Ovary (tissue), 9 donors: Measurements from ENCODE around the gene RAET1G. TPM values are rescaled to one million over a fixed set of nuclear protein-coding genes. Genes with fewer than 3 reads are reported as not detected.
A peak's percentile ranks its signal among the peaks of the same experiment; 100 is the strongest.
"Not testable (repeated sequence)": the region's sequence is repeated elsewhere in the genome, so short reads cannot be mapped to it uniquely, and the experiment has no call there.

ENCODE experiments used
- DNase-seq, 5 donors: peaks; one replicate each; pipeline ENCODE4 v3.0.0-alpha.2; 2019 to 2020
- H3K27ac ChIP-seq, 2 donors: fragments of 200-600 bp; one replicate each; pipeline versions ENCODE4 v1.5.1 to v1.8.0; 2019 to 2022
- H3K27me3 ChIP-seq: fragments of 200-600 bp; one replicate; pipeline ENCODE4 v1.8.0; 2022
- H3K36me3 ChIP-seq: fragments of 200-600 bp; sonication (generic); one replicate; pipeline ENCODE4 v1.5.1; 2019
- H3K4me1 ChIP-seq: one replicate; pipeline ENCODE4 v1.8.1; 2013; ENCODE audit warnings: mild to moderate bottlenecking, moderate library complexity; ENCODE audit not compliant: insufficient read depth
- H3K4me3 ChIP-seq: fragments of 200-600 bp; sonication (generic); one replicate; pipeline ENCODE4 v1.5.1; 2017
- H3K9me3 ChIP-seq, 2 donors: fragments of 200-600 bp in 1 of 2; sonication (generic) in 1 of 2; one replicate each; pipeline versions ENCODE4 v1.5.1 to v1.8.1; 2013 to 2019; ENCODE audit warnings: mild to moderate bottlenecking in 1 of 2, moderate library complexity in 1 of 2
- EP300 ChIP-seq: sonication (generic); formaldehyde crosslinking; IDR thresholded peaks from one replicate; pipeline ENCODE4 v1.6.1; 2017; ENCODE audit warnings: antibody characterized with exemption
- POLR2A ChIP-seq: fragments of 450-650 bp; IDR thresholded peaks from one replicate; pipeline ENCODE4 v1.6.1; 2017; ENCODE audit warnings: antibody characterized with exemption, mild to moderate bottlenecking, moderate library complexity
- WGBS, 3 donors: extraction: QIAGEN DNeasy Blood & Tissue Kit in 1 of 3; methylation state at CpG; one replicate each; pipeline versions ENCODE4 v1.1.5 to v1.1.7; 2013 to 2017; 5-methylcytosine and 5-hydroxymethylcytosine counted together
- intact Hi-C, 4 donors: fragments of 100-400 bp; cut with DNase I; formaldehyde crosslinking; loops; one replicate each; pipeline versions ENCODE4 v1.11.0 to v1.15.1; 2022 to 2023
- polyA plus RNA-seq, 2 donors: library from polyadenylated mRNA; stranded (reverse); fragments of 200-250 nt in 1 of 2; fragments of 350-450 nt in 1 of 2; fragmentation: Illumina TruSeq in 1 of 2; extraction: RNeasy Lipid Tissue Mini Kit (QIAGEN cat#74804) in 1 of 2; gene quantifications; one replicate each; pipeline ENCODE4 v1.2.3, GENCODE V29; 2013 to 2014
- total RNA-seq, 7 donors: library from RNA; depleted of rRNA in 2 of 7; stranded (reverse); fragments of >200 nt in 2 of 7; fragmentation: NEBNext Ultra II Directional in 3 of 7; extraction: Animal tissue kit (Norgen Biotek cat#: 25700) in 3 of 7; gene quantifications; one replicate each; pipeline versions ENCODE4 v1.1.0 to v1.2.4, GENCODE V29; 2016 to 2023
- TF ChIP-seq, protein P1 (sequence below), 3 donors: fragments of 450-650 bp in 2 of 3; fragments of 200-600 bp in 1 of 3; IDR thresholded peaks; one replicate each; pipeline versions ENCODE4 v1.5.1 to v1.8.0; 2016 to 2022; ENCODE audit warnings: antibody characterized with exemption in 3 of 3, mild to moderate bottlenecking in 1 of 3
- donor health status: DM: no; HTN: no; CAD: no; lungs with moderate emphysema.
- donor health status: DM: no; HTN: no; CAD: no.
- donor health status: Bipolar disorder and iron deficiency.
- donor health status: DM: yes; HTN: yes; CAD: no.
- donor health status: DM: no; HTN: no; CAD: no.
- donor health status: DM: yes; HTN: yes; CAD: no.

Gene RAET1G
- total and polyA plus RNA-seq, 9 donors: 0.42 to 1.5 (median 0.77) TPM; not detected in 1

DNA sequence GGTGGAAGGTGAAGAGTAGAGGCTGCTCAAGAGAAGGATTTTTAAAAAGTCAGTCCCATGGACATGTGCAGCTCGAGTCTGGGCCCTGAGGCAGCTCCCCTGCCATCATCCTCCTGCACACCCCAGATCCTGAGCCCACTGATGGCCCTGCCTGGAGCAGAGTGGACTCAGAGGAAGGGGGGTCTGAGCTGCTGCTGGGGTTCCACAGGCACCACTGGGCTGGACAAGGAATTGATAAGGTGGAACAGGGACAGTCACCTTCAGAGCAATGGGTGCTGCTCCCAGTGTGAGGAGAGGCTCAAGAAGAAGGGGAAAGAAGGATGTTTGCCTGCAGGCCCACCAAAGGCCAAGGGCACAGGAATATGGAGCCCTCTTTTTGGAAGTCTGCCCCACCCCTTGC lies 25.1 kb upstream of the RAET1G start:
- no peak for DNase-seq

DNA sequence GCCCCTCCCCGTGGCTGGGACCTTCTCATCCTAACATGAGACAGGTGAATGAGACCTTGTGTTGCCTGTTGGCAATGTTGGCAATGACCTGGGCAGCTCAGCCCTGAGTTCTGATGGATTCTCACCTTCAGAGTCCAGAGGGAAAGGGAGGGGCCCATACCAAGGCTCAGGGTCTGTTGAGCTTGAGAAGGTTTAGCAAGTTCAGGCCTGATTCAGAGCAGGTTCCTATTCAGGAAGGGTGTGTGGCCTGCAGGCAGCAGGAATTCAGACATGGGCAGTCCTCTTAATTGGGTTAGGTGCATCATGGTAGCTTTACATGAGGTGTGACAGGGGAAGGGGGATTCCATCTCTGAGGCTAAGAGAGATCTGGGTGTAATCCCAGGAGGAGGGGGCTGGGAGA lies 24.6 kb upstream of the RAET1G start:
- H3K27me3 ChIP-seq, DNase-seq, H3K27ac ChIP-seq, H3K9me3 ChIP-seq, intact Hi-C loops, H3K4me1 ChIP-seq, H3K36me3 ChIP-seq, H3K4me3 ChIP-seq: not testable (repeated sequence)
- no CpG with 5 or more reads among the region's 1 CpG for WGBS, 3 donors

More for the DNA sequence above, 25.1 kb upstream of the RAET1G start:
- no peaks in the 10 kb centered on the region for H3K27me3 ChIP-seq
- no peak overlapping the region for H3K27ac ChIP-seq
- no peaks in the 10 kb centered on the region for H3K9me3 ChIP-seq
- no peak overlapping the region for H3K4me3 ChIP-seq
- H3K4me1 ChIP-seq: no peaks in the 10 kb centered on the region
- intact Hi-C loops: no loop called here
- TF ChIP-seq EP300: no peak
- TF ChIP-seq, protein P1, sequence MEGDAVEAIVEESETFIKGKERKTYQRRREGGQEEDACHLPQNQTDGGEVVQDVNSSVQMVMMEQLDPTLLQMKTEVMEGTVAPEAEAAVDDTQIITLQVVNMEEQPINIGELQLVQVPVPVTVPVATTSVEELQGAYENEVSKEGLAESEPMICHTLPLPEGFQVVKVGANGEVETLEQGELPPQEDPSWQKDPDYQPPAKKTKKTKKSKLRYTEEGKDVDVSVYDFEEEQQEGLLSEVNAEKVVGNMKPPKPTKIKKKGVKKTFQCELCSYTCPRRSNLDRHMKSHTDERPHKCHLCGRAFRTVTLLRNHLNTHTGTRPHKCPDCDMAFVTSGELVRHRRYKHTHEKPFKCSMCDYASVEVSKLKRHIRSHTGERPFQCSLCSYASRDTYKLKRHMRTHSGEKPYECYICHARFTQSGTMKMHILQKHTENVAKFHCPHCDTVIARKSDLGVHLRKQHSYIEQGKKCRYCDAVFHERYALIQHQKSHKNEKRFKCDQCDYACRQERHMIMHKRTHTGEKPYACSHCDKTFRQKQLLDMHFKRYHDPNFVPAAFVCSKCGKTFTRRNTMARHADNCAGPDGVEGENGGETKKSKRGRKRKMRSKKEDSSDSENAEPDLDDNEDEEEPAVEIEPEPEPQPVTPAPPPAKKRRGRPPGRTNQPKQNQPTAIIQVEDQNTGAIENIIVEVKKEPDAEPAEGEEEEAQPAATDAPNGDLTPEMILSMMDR (IDR thresholded peaks at IDR 0.05): no peak
- no peak for TF ChIP-seq POLR2A
- 75 to 88% (median 80%) methylated on average over 1 of the region's 1 CpG for WGBS, 3 donors
- H3K36me3 ChIP-seq: no peaks in the 10 kb centered on the region

DNA sequence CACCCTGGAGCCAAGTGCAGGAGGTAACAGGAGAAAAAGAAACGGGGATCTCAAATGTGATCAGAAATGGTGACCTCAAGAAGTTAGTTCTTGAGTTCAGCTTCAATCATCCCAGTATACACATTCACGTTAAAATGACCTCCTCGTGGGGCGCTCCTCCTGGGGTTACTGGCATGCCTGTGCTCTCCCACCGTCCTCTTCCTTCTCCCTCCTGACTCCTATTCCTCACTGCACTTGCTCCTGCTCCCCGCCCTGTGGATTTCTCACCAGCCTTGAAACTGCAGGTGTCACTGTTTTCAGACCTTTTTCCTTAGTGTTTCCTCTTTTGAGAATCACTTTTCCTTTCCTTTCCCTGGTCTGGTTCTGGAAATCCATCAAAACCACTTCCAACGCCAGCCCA lies 23.7 kb upstream of the RAET1G start:
- H3K4me1 ChIP-seq, H3K27me3 ChIP-seq, intact Hi-C loops, H3K36me3 ChIP-seq, H3K27ac ChIP-seq, DNase-seq, H3K9me3 ChIP-seq, H3K4me3 ChIP-seq: not testable (repeated sequence)
- 48 to 63% (median 57%) methylated on average over 7 of the region's 7 CpGs for WGBS, 3 donors

DNA sequence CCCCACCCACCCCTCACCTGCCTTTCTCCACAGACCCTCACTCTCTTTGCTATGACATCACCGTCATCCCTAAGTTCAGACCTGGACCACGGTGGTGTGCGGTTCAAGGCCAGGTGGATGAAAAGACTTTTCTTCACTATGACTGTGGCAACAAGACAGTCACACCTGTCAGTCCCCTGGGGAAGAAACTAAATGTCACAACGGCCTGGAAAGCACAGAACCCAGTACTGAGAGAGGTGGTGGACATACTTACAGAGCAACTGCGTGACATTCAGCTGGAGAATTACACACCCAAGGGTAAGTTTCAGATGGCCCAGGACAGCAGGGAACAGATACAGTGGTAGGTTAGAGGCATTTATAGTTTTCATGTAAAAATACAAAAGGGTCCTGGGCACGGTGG lies 22.4 kb upstream of the RAET1G start:
- intact Hi-C loops, H3K36me3 ChIP-seq, H3K27me3 ChIP-seq, H3K27ac ChIP-seq, H3K4me1 ChIP-seq, H3K4me3 ChIP-seq, H3K9me3 ChIP-seq, DNase-seq: not testable (repeated sequence)
- 67 to 80% (median 70%) methylated on average over 3 to 5 of the region's 6 CpGs for WGBS, 3 donors

DNA sequence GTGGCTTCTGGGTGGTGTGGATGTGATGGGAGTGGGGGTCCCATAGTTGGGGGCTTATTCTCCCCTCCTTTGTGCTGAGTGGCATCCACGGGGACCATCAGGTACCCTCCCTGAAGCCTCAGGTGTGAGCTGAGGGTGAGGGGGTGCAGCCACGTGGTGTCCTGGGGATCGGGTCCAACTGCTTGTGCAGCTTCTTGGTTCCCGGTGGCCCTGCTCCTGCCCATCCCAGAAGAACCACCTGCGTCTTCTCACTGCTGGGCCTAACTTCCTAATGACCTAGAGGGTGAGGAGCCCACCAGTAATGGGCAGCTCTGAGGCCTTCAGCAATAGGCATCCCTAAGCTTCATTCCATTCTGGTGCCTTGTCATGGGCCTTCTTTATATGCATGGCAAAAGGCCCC lies 20.4 kb upstream of the RAET1G start:
- H3K27ac ChIP-seq, H3K4me1 ChIP-seq, H3K27me3 ChIP-seq, H3K36me3 ChIP-seq, H3K4me3 ChIP-seq, intact Hi-C loops, DNase-seq, H3K9me3 ChIP-seq: not testable (repeated sequence)
- 68 to 78% (median 72%) methylated on average over 4 to 5 of the region's 5 CpGs for WGBS, 3 donors

DNA sequence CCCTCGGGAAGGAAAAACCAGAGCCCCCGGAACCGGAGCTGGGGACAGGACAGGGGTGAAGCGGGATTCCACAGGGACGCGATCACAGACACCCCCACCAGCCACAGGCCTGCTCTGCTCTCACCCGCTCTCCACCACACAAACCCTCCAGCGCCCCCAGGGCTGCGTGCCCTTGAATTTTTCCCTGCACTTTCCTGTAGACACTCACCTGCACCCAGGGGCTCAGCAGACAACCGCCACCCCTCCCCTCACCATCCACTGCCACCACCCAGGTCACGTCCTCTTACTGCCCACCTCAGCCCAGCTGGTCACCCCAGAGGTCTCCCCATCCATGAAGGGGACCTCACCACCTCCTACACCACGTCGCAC lies 19.5 kb upstream of the RAET1G start:
- TF ChIP-seq POLR2A (no peak), EP300 (no peak)
- TF ChIP-seq, protein P1 (IDR thresholded peaks at IDR 0.05): no peak
- DNase-seq: no peak
- H3K27me3 ChIP-seq: peaks cover 3% of the 10 kb centered on the region
- intact Hi-C loops: no loop called here
- peak overlapping the region; percentile 25 for H3K4me3 ChIP-seq
- H3K9me3 ChIP-seq: no peaks in the 10 kb centered on the region
- H3K36me3 ChIP-seq: no peaks in the 10 kb centered on the region
- H3K4me1 ChIP-seq: peaks cover 1% of the 10 kb centered on the region
- WGBS, 3 donors: 16 to 26% (median 22%) methylated on average over 13 of the region's 13 CpGs
- no peak overlapping the region for H3K27ac ChIP-seq
